CD4-positive, alpha-beta T cell (primary cell): Measurements from ENCODE around the gene WFIKKN1. TPM values are rescaled to one million over a fixed set of nuclear protein-coding genes. Genes with fewer than 3 reads are reported as not detected.

ENCODE experiments used
- ATAC-seq: fragments of 200-7000 bp; cut with Tn5 transposase; one replicate; pipeline ENCODE4 v1.10.0; 2022; ENCODE audit warnings: mild to moderate bottlenecking; ENCODE audit not compliant: poor library complexity
- CTCF ChIA-PET: fragments of 350-600 bp; sonication (Branson Sonifier 250); formaldehyde crosslinking; loops from one replicate; lab custom pipeline; 2021; ENCODE audit warnings: antibody characterized with exemption, inconsistent platforms; lab: Charles Lee
- POLR2A ChIA-PET: fragments of 350-600 bp; sonication (Branson Sonifier 250); formaldehyde crosslinking; loops from one replicate; lab custom pipeline; 2021; ENCODE audit warnings: antibody characterized with exemption, inconsistent platforms; lab: Charles Lee
- DNase-seq, 14 experiments: peaks; one replicate each; pipeline ENCODE4 v3.0.0-alpha.2; 2013 to 2020; ENCODE audit warnings: mixed read lengths in 2 of 14
- H3K27ac ChIP-seq, 2 donors: one replicate each; pipeline versions ENCODE4 v1.5.1 to v1.7.0; 2013; ENCODE audit warnings: low read length in 2 of 2, low read depth in 1 of 2, mild to moderate bottlenecking in 1 of 2
- H3K27me3 ChIP-seq, 2 experiments: 1 replicate in 1 of 2; 2 replicates in 1 of 2; pipeline versions ENCODE4 v1.6.1 to v1.7.0; 2013; ENCODE audit warnings: low read length in 2 of 2, control low read depth in 1 of 2, mild to moderate bottlenecking in 1 of 2, moderate library complexity in 1 of 2; ENCODE audit not compliant: insufficient read depth in 2 of 2, control insufficient read depth in 1 of 2
- H3K36me3 ChIP-seq: one replicate; pipeline ENCODE4 v1.6.1; 2013; ENCODE audit warnings: low read length, control low read depth; ENCODE audit not compliant: insufficient read depth
- H3K4me1 ChIP-seq: one replicate; pipeline ENCODE4 v1.6.1; 2013; ENCODE audit warnings: low read length, control low read depth; ENCODE audit not compliant: insufficient read depth
- H3K4me3 ChIP-seq: one replicate; pipeline ENCODE4 v1.5.1; 2013; ENCODE audit warnings: mild to moderate bottlenecking, low read length, moderate library complexity
- H3K9me3 ChIP-seq, 2 experiments: 1 replicate in 1 of 2; 2 replicates in 1 of 2; pipeline versions ENCODE4 v1.6.1 to v1.7.0; 2013; ENCODE audit warnings: low read length in 2 of 2, mild to moderate bottlenecking in 2 of 2, control low read depth in 1 of 2, moderate library complexity in 1 of 2; ENCODE audit not compliant: control insufficient read depth in 1 of 2, insufficient read depth in 1 of 2
- H3K27ac Mint-ChIP-seq: one replicate; pipeline ENCODE4 v1.8.0; 2020; ENCODE audit warnings: mixed read lengths
- H3K27me3 Mint-ChIP-seq: one replicate; pipeline ENCODE4 v1.8.0; 2021; ENCODE audit warnings: mixed read lengths
- H3K36me3 Mint-ChIP-seq: one replicate; pipeline ENCODE4 v1.8.0; 2021; ENCODE audit warnings: low read depth, mixed read lengths
- H3K4me1 Mint-ChIP-seq: one replicate; pipeline ENCODE4 v1.8.0; 2021; ENCODE audit warnings: low read depth, mixed read lengths
- H3K4me3 Mint-ChIP-seq: one replicate; pipeline ENCODE4 v1.8.0; 2020; ENCODE audit warnings: mild to moderate bottlenecking, mixed read lengths
- H3K9me3 Mint-ChIP-seq: one replicate; pipeline ENCODE4 v1.8.0; 2020; ENCODE audit warnings: mixed read lengths
- CTCF ChIP-seq: fragments of 200-600 bp; IDR thresholded peaks from one replicate; pipeline ENCODE4 v1.8.0; 2022; ENCODE audit warnings: antibody characterized with exemption, mild to moderate bottlenecking
- intact Hi-C, 2 experiments: fragments of 100-400 bp; cut with DNase I in 1 of 2; cut with micrococcal nuclease in 1 of 2; formaldehyde crosslinking; loops; one replicate each; pipeline versions ENCODE4 v1.15.1 to v1.9.0; 2023 to 2025; cut with DNase I, micrococcal nuclease
- total RNA-seq, 174 experiments: library from RNA in 2 of 174; stranded (reverse) in 2 of 174; gene quantifications; one replicate each; pipeline ENCODE4 v1.2.3 and lab custom pipeline; 2021 to 2026

WFIKKN1 gene
- total RNA-seq, 2 experiments from 2014 or later, result 0.64 to 0.99 TPM

- no peaks in the 10 kb centered on the region for H3K9me3 ChIP-seq
Observed at GRCh38 chr16:588889-589657, 41.7 kb upstream of the WFIKKN1 start.

GRCh38 chr16:589658-590187, 41.1 kb upstream of the WFIKKN1 start, which contains the start of gene RAB40C:
Gene RAB40C (plus strand): TSS chr16:590066. CDS start chr16:590292, 226 bp downstream.
- CTCF ChIA-PET, result no interaction called here
- Histone ChIP-seq H3K4me1 (peaks cover 42% of the 10 kb centered on the region), H3K36me3 (peaks cover 2% of the 10 kb centered on the region), H3K27ac (peak within 1 kb of the TSS; percentile 84 to 88), H3K9me3 (no peaks in the 10 kb centered on the region), H3K27me3 (no peaks in the 10 kb centered on the region), H3K4me3 (peak within 1 kb of the TSS; percentile 80)
- Mint-ChIP-seq H3K4me3 (peak within 1 kb of the TSS; percentile 98), H3K9me3 (no peaks in the 10 kb centered on the region), H3K27ac (peak within 1 kb of the TSS; percentile 95), H3K27me3 (no peaks in the 10 kb centered on the region), H3K4me1 (peaks cover 16% of the 10 kb centered on the region), H3K36me3 (peaks cover 17% of the 10 kb centered on the region)
- no peak for TF ChIP-seq CTCF
- ATAC-seq (peak; percentile 80), DNase-seq (peak; percentile 98 to 100 (median 99))
- POLR2A ChIA-PET, result interaction anchor here (1.0 to 1.3 kb wide), 5 partner anchors 13 to 62 kb away, joined by 3 to 11 read pairs (median 6); partner anchors contain the start of genes CAPN15 and METTL26
- intact Hi-C loops, result loop anchor here (1.0 to 5.0 kb wide), 7 partner anchors 19 to 719 kb away; partner anchors contain the start of genes METTL26 (in 2 of the 2), CAPN15 (in 1 of the 2), PIGQ (in 1 of the 2) and UBE2I (in 1 of the 2)

More at GRCh38 chr16:588889-589657, 41.7 kb upstream of the WFIKKN1 start:
- POLR2A ChIA-PET, result interaction anchor here (0.8 to 2.7 kb wide), 8 partner anchors 9 to 199 kb away, joined by 3 to 18 read pairs (median 4); partner anchors contain the start of genes CAPN15, CHTF18, DECR2 and METTL26
- H3K27ac Mint-ChIP-seq, result peak overlapping the region; percentile 95
- H3K4me1 Mint-ChIP-seq, result peaks cover 16% of the 10 kb centered on the region
- no peaks in the 10 kb centered on the region for H3K9me3 Mint-ChIP-seq
- Histone ChIP-seq H3K36me3 (peaks cover 2% of the 10 kb centered on the region), H3K4me1 (peaks cover 42% of the 10 kb centered on the region), H3K27ac (peak overlapping the region; percentile 84 to 88), H3K27me3 (no peaks in the 10 kb centered on the region), H3K4me3 (peak overlapping the region; percentile 80)
- peak overlapping the region; percentile 99 for H3K4me3 Mint-ChIP-seq
- ATAC-seq, result peak; percentile 69
- H3K36me3 Mint-ChIP-seq, result peaks cover 17% of the 10 kb centered on the region
- peak in 13 of 14 experiments; percentile 96 to 99 (median 98) for DNase-seq
- intact Hi-C loops, result loop anchor here (1.0 to 2.0 kb wide), 5 partner anchors 19 to 720 kb away; partner anchors contain the start of genes METTL26 (in 2 of the 2), CAPN15 (in 1 of the 2) and UBE2I (in 1 of the 2)
- CTCF ChIA-PET, result interaction anchor here (1.0 to 1.6 kb wide), 3 partner anchors 10 to 152 kb away, joined by 3 to 8 read pairs (median 3); partner anchors contain the start of genes CIAO3 and METTL26
- no peak for TF ChIP-seq CTCF
- H3K27me3 Mint-ChIP-seq, result no peaks in the 10 kb centered on the region

GRCh38 chr16:590188-590814, 40.5 kb upstream of the WFIKKN1 start:
- peak overlapping the region; percentile 93 for H3K4me3 Mint-ChIP-seq
- ChIA-PET POLR2A (interaction anchor here (0.6 to 1.3 kb wide), 6 partner anchors 13 to 67 kb away, joined by 3 to 7 read pairs (median 3); partner anchors contain the start of genes CAPN15 and METTL26), CTCF (no interaction called here)
- peaks cover 16% of the 10 kb centered on the region for H3K4me1 Mint-ChIP-seq
- peaks cover 17% of the 10 kb centered on the region for H3K36me3 Mint-ChIP-seq
- Histone ChIP-seq H3K36me3 (peaks cover 2% of the 10 kb centered on the region), H3K9me3 (no peaks in the 10 kb centered on the region), H3K27me3 (no peaks in the 10 kb centered on the region), H3K4me1 (peaks cover 42% of the 10 kb centered on the region), H3K4me3 (peak overlapping the region; percentile 61), H3K27ac (peak overlapping the region in 1 of 2 donors; percentile 21)
- ATAC-seq (no peak), DNase-seq (peak in 1 of 14 experiments; percentile 23)
- H3K27ac Mint-ChIP-seq, result peak overlapping the region; percentile 95
- intact Hi-C loops, result loop anchor here in 1 of 2 experiments (1.0 to 5.0 kb wide), 2 partner anchors 21 to 72 kb away; partner anchors contain the start of gene PIGQ
- H3K27me3 Mint-ChIP-seq, result no peaks in the 10 kb centered on the region
- no peak for TF ChIP-seq CTCF
- no peaks in the 10 kb centered on the region for H3K9me3 Mint-ChIP-seq
